GM23338 (cell line): ENCODE data around the gene OTOA. TPM values are rescaled to one million over a fixed set of nuclear protein-coding genes. Genes with fewer than 3 reads are reported as not detected.

Experiments used
- ATAC-seq: fragments of 200-7000 bp; cut with Tn5 transposase; 3 replicates; pipeline ENCODE4 v1.9.1; 2020
- DNase-seq: peaks from one replicate; pipeline ENCODE4 v3.0.0-alpha.2; 2015; ENCODE audit warnings: low spot score
- H2AFZ ChIP-seq: fragments of 200-600 bp; sonication (generic); 2 replicates; pipeline ENCODE4 v1.8.0; 2016; ENCODE audit warnings: antibody characterized with exemption, mild to moderate bottlenecking, moderate library complexity
- H3F3A ChIP-seq: fragments of 200-600 bp; sonication (generic); replicated peaks from 2 replicates; pipeline ENCODE4 v1.8.0; 2017; ENCODE audit warnings: antibody characterized with exemption, mixed run types, low read depth
- H3K27ac ChIP-seq: fragments of 200-600 bp; sonication (generic); 2 replicates; pipeline ENCODE4 v1.6.1; 2016; ENCODE audit warnings: low read depth
- H3K27me3 ChIP-seq: fragments of 200-600 bp; sonication (generic); 2 replicates; pipeline ENCODE4 v1.8.0; 2016; ENCODE audit warnings: mild to moderate bottlenecking, mixed run types, moderate library complexity; ENCODE audit not compliant: insufficient read depth
- H3K36me3 ChIP-seq: fragments of 200-600 bp; sonication (generic); 2 replicates; pipeline ENCODE4 v1.8.0; 2016; ENCODE audit warnings: mild to moderate bottlenecking; ENCODE audit not compliant: insufficient read depth
- H3K4me1 ChIP-seq: fragments of 200-600 bp; sonication (generic); 2 replicates; pipeline ENCODE4 v1.8.0; 2016; ENCODE audit warnings: mild to moderate bottlenecking, moderate library complexity; ENCODE audit not compliant: insufficient read depth
- H3K4me2 ChIP-seq: fragments of 200-600 bp; sonication (generic); 2 replicates; pipeline ENCODE4 v1.7.1; 2017; ENCODE audit warnings: mixed run types
- H3K4me3 ChIP-seq: fragments of 200-600 bp; sonication (generic); 2 replicates; pipeline ENCODE4 v1.6.1; 2016; ENCODE audit warnings: mixed run types
- H3K79me2 ChIP-seq: fragments of 200-600 bp; sonication (generic); replicated peaks from 2 replicates; pipeline ENCODE4 v1.8.0; 2017; ENCODE audit warnings: mild to moderate bottlenecking; ENCODE audit not compliant: insufficient read depth
- H3K9me2 ChIP-seq: fragments of 200-600 bp; sonication (generic); 2 replicates; pipeline ENCODE4 v1.8.0; 2017; ENCODE audit not compliant: insufficient read depth
- H4K20me1 ChIP-seq: fragments of 200-600 bp; sonication (generic); replicated peaks from 2 replicates; pipeline ENCODE4 v1.8.0; 2017; ENCODE audit warnings: mild to moderate bottlenecking; ENCODE audit not compliant: insufficient read depth
- H3K27ac Mint-ChIP-seq: 2 replicates; pipeline ENCODE4 v1.8.0; 2020; ENCODE audit warnings: inconsistent platforms, mild to moderate bottlenecking, moderate library complexity, mixed read lengths
- H3K27me3 Mint-ChIP-seq: 3 replicates; pipeline ENCODE4 v1.8.0; 2022; ENCODE audit warnings: low read depth, mild to moderate bottlenecking, moderate library complexity, mixed read lengths, inconsistent platforms; ENCODE audit not compliant: insufficient read depth, poor library complexity
- H3K36me3 Mint-ChIP-seq: 3 replicates; pipeline ENCODE4 v1.8.0; 2021; ENCODE audit warnings: low read depth, mild to moderate bottlenecking, inconsistent platforms, moderate library complexity, mixed read lengths
- H3K4me1 Mint-ChIP-seq: 3 replicates; pipeline ENCODE4 v1.8.0; 2020; ENCODE audit warnings: mild to moderate bottlenecking, inconsistent platforms, mixed read lengths
- H3K4me3 Mint-ChIP-seq: 3 replicates; pipeline ENCODE4 v1.8.0; 2021; ENCODE audit warnings: moderate library complexity, mild to moderate bottlenecking, inconsistent platforms, mixed read lengths
- H3K9me3 Mint-ChIP-seq: 3 replicates; pipeline ENCODE4 v1.8.0; 2020; ENCODE audit warnings: moderate library complexity, mild to moderate bottlenecking, inconsistent platforms, mixed read lengths
- ZNF114 ChIP-seq: fragments of 250-450 bp; sonication (Bioruptor Pico); IDR thresholded peaks from 2 replicates; pipeline ENCODE4 v1.5.0; 2020; ENCODE audit warnings: mild to moderate bottlenecking, moderate library complexity
- polyA plus RNA-seq: library from polyadenylated mRNA; unstranded; fragments of >200 nt; fragmentation: Nextera tagmentation; extraction: Ambion mirVana; gene quantifications from 2 replicates; pipeline ENCODE4 v1.2.1, GENCODE V29; 2016
- total RNA-seq: library from RNA; depleted of rRNA; stranded (reverse); fragments of >200 nt; shearing (Covaris generic); gene quantifications from 2 replicates; pipeline ENCODE4 v1.2.3, GENCODE V29; 2014
- TF ChIP-seq, protein P1 (sequence below), 2 experiments: fragments of 200-600 bp in 1 of 2; sonication (generic) in 1 of 2; conservative IDR thresholded peaks; 2 replicates each; pipeline versions ENCODE4 v1.5.1 to v1.6.1; 2016 to 2017; ENCODE audit warnings: antibody characterized with exemption in 2 of 2, low read depth in 2 of 2, mild to moderate bottlenecking in 2 of 2, moderate library complexity in 1 of 2
- TF ChIP-seq, protein P2 (sequence below): IDR thresholded peaks from one replicate; pipeline ENCODE4 v1.6.1; 2018; ENCODE audit warnings: antibody characterized with exemption; ENCODE audit not compliant: unreplicated experiment

OTOA gene
- total and polyA plus RNA-seq, 2 experiments from 2014 or later = 0.16 to 0.17 TPM

DNA sequence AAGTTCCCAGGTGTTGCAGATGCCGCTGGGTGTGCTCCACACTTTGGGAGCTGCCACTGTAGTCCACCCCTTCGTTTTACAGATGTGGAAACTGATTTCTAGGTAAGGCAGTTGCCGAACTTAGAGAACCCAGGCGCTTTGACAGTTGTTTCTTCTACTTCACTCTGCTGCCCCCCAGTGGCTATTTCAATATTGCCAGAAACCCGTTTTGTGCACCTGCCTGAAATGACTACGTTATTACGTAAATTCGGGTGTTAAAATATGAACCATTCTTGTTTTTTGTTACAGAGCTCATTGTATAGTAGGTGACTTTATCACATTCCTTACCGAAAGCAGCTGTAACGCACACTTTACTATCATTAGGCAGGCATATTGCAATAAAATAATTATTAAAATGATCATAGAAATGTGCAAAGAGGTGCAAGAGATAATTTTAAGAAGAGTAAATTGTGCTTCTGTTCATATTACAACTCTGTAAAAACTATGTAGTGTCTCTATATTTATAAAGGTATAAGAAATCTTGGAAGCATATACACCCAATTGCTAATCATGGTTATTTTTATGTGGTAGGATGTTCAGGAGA lies 44.9 kb downstream of the OTOA start:
- no peaks in the 10 kb centered on the region for H3K27me3 ChIP-seq
- peak; percentile 91 for DNase-seq
- H3K4me3 ChIP-seq = no peak overlapping the region
- H3K36me3 ChIP-seq = no peaks in the 10 kb centered on the region
- H3K4me1 ChIP-seq = no peaks in the 10 kb centered on the region
- 0 out of 3 replicates have a peak, but pooled peaks cover 2% of the 10 kb centered on the region for H3K9me3 Mint-ChIP-seq
- peak; percentile 73 for ATAC-seq
- no peaks in the 10 kb centered on the region for H3K9me2 ChIP-seq
- H3F3A ChIP-seq = no peaks in the 10 kb centered on the region
- no peak for TF ChIP-seq ZNF114 (CRISPR knock-in tag)
- TF ChIP-seq, protein P1, sequence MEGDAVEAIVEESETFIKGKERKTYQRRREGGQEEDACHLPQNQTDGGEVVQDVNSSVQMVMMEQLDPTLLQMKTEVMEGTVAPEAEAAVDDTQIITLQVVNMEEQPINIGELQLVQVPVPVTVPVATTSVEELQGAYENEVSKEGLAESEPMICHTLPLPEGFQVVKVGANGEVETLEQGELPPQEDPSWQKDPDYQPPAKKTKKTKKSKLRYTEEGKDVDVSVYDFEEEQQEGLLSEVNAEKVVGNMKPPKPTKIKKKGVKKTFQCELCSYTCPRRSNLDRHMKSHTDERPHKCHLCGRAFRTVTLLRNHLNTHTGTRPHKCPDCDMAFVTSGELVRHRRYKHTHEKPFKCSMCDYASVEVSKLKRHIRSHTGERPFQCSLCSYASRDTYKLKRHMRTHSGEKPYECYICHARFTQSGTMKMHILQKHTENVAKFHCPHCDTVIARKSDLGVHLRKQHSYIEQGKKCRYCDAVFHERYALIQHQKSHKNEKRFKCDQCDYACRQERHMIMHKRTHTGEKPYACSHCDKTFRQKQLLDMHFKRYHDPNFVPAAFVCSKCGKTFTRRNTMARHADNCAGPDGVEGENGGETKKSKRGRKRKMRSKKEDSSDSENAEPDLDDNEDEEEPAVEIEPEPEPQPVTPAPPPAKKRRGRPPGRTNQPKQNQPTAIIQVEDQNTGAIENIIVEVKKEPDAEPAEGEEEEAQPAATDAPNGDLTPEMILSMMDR (conservative IDR thresholded peaks at IDR 0.05; ENCODE audit: low read depth in 2 of 2) = peak; percentile 78 to 96
- H3K4me2 ChIP-seq = no peak overlapping the region
- H3K27ac ChIP-seq = no peak overlapping the region
- H3K36me3 Mint-ChIP-seq = no peaks in the 10 kb centered on the region; the same call in 2 of the 3 replicates
- no peaks in the 10 kb centered on the region for H3K79me2 ChIP-seq
- no peak overlapping the region for H2AFZ ChIP-seq
- H3K4me1 Mint-ChIP-seq = peaks cover 2% of the 10 kb centered on the region; the same call in 2 of the 3 replicates
- H3K27me3 Mint-ChIP-seq = peaks cover 7% of the 10 kb centered on the region
- no peak overlapping the region for H3K4me3 Mint-ChIP-seq
- H4K20me1 ChIP-seq = no peaks in the 10 kb centered on the region
- H3K27ac Mint-ChIP-seq = no peak overlapping the region

DNA sequence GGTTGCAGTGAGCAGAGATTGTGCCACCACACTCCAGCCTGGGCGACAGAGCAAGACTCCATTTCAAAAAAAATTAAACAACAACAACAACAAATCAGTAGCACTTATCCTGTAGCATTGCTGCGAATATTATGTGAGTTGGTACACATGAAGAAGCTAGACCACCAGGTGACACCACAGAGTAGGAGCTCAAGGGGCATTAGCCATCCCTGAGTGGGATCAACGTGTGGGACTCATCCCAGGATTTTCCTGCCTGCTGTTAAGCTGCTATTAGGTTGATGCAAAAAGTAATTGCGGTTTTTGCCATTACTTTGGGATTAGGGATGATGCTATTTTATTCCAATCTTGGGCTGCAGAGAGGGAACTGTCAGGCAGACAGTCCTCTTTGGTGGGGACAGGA lies 47.2 kb downstream of the OTOA start:
- ATAC-seq (no peak), DNase-seq (no peak)
- TF ChIP-seq, protein P1 (conservative IDR thresholded peaks at IDR 0.05; ENCODE audit: low read depth in 2 of 2) = peak in 1 of 2 experiments; percentile 29; a peak in 1 of 4 replicates
- TF ChIP-seq, protein P2, sequence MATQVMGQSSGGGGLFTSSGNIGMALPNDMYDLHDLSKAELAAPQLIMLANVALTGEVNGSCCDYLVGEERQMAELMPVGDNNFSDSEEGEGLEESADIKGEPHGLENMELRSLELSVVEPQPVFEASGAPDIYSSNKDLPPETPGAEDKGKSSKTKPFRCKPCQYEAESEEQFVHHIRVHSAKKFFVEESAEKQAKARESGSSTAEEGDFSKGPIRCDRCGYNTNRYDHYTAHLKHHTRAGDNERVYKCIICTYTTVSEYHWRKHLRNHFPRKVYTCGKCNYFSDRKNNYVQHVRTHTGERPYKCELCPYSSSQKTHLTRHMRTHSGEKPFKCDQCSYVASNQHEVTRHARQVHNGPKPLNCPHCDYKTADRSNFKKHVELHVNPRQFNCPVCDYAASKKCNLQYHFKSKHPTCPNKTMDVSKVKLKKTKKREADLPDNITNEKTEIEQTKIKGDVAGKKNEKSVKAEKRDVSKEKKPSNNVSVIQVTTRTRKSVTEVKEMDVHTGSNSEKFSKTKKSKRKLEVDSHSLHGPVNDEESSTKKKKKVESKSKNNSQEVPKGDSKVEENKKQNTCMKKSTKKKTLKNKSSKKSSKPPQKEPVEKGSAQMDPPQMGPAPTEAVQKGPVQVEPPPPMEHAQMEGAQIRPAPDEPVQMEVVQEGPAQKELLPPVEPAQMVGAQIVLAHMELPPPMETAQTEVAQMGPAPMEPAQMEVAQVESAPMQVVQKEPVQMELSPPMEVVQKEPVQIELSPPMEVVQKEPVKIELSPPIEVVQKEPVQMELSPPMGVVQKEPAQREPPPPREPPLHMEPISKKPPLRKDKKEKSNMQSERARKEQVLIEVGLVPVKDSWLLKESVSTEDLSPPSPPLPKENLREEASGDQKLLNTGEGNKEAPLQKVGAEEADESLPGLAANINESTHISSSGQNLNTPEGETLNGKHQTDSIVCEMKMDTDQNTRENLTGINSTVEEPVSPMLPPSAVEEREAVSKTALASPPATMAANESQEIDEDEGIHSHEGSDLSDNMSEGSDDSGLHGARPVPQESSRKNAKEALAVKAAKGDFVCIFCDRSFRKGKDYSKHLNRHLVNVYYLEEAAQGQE = no peak
- Histone ChIP-seq H3K79me2 (no peaks in the 10 kb centered on the region), H3K27ac (no peak overlapping the region), H3K4me2 (no peak overlapping the region), H2AFZ (0 out of 2 replicates have a peak overlapping the region, but pooled peaks have one; percentile 23), H3K4me1 (no peaks in the 10 kb centered on the region), H3K27me3 (no peaks in the 10 kb centered on the region), H4K20me1 (no peaks in the 10 kb centered on the region), H3K36me3 (no peaks in the 10 kb centered on the region), H3K9me2 (no peaks in the 10 kb centered on the region), H3K4me3 (no peak overlapping the region), H3F3A (no peaks in the 10 kb centered on the region)
- Mint-ChIP-seq H3K27ac (no peak overlapping the region), H3K4me3 (no peak overlapping the region), H3K27me3 (peaks cover 3% of the 10 kb centered on the region), H3K36me3 (no peaks in the 10 kb centered on the region; the same call in 2 of the 3 replicates), H3K9me3 (no peaks in the 10 kb centered on the region), H3K4me1 (peaks cover 2% of the 10 kb centered on the region; the same call in 2 of the 3 replicates)
